Upper lobe of left lung (tissue), 4 donors: ENCODE measurements around the gene ZNF652.
"Not testable (repeated sequence)": the region's sequence is repeated elsewhere in the genome, so short reads cannot be mapped to it uniquely, and the experiment has no call there.

Experiments used
- CTCF ChIP-seq, 6 experiments: fragments of 450-650 bp in 4 of 6; fragments of 200-600 bp in 2 of 6; sonication (generic) in 2 of 6; IDR thresholded peaks; one replicate each; pipeline ENCODE4 v1.5.1; 2016 to 2019; ENCODE audit warnings: antibody characterized with exemption in 6 of 6
- POLR2A ChIP-seq, 4 donors: fragments of 450-650 bp; IDR thresholded peaks; one replicate each; pipeline ENCODE4 v1.5.1; 2016 to 2017; ENCODE audit warnings: antibody characterized with exemption in 4 of 4, mild to moderate bottlenecking in 2 of 4

GRCh38 chr17:49365126-49365525 is 3.1 kb upstream of the ZNF652 start:
- TF ChIP-seq CTCF, POLR2A (IDR thresholded peaks at IDR 0.05): not testable (repeated sequence)
